Sigmoid colon (tissue), 7 donors: Measurements from ENCODE around the gene R3HDM2. TPM values are rescaled to one million over a fixed set of nuclear protein-coding genes. Genes with fewer than 3 reads are reported as not detected.
A peak's percentile ranks its signal among the peaks of the same experiment; 100 is the strongest.

Experiments used
- DNase-seq: peaks from one replicate; pipeline ENCODE4 v3.0.0-alpha.2; 2019
- H3K27ac ChIP-seq, 4 donors: fragments of 200-600 bp; sonication (generic); one replicate each; pipeline ENCODE4 v1.5.1; 2016 to 2019; ENCODE audit warnings: mild to moderate bottlenecking in 1 of 4
- H3K27me3 ChIP-seq, 3 donors: fragments of 200-600 bp; sonication (generic); one replicate each; pipeline ENCODE4 v1.5.1; 2019; ENCODE audit warnings: mild to moderate bottlenecking in 1 of 3
- H3K36me3 ChIP-seq, 4 donors: fragments of 200-600 bp; sonication (generic); one replicate each; pipeline ENCODE4 v1.5.1; 2016 to 2019
- H3K4me1 ChIP-seq, 4 donors: fragments of 200-600 bp; sonication (generic); one replicate each; pipeline ENCODE4 v1.5.1; 2017 to 2019
- H3K4me3 ChIP-seq, 4 donors: fragments of 200-600 bp; sonication (generic); one replicate each; pipeline ENCODE4 v1.5.1; 2017 to 2019; ENCODE audit warnings: mild to moderate bottlenecking in 2 of 4, moderate library complexity in 1 of 4
- H3K9me3 ChIP-seq, 4 donors: fragments of 200-600 bp in 3 of 4; sonication (generic) in 3 of 4; one replicate each; pipeline versions ENCODE4 v1.5.1 to v1.6.1; 2013 to 2019
- EP300 ChIP-seq, 4 donors: sonication (generic); formaldehyde crosslinking; IDR thresholded peaks; one replicate each; pipeline ENCODE4 v1.6.1; 2017; ENCODE audit warnings: antibody characterized with exemption in 4 of 4
- POLR2A ChIP-seq, 2 donors: fragments of 450-650 bp; IDR thresholded peaks; one replicate each; pipeline ENCODE4 v1.6.1; 2016; ENCODE audit warnings: antibody characterized with exemption in 2 of 2, mild to moderate bottlenecking in 2 of 2, moderate library complexity in 2 of 2
- POLR2AphosphoS5 ChIP-seq, 4 donors: sonication (generic); formaldehyde crosslinking; IDR thresholded peaks; one replicate each; pipeline ENCODE4 v1.6.1; 2017; ENCODE audit warnings: antibody characterized with exemption in 4 of 4
- WGBS, 2 donors: extraction: QIAGEN DNeasy Blood & Tissue Kit; methylation state at CpG; one replicate each; pipeline ENCODE4 v1.1.7; 2013; 5-methylcytosine and 5-hydroxymethylcytosine counted together
- intact Hi-C: fragments of 100-400 bp; cut with DNase I; formaldehyde crosslinking; loops from one replicate; pipeline ENCODE4 v1.15.1; 2023
- polyA plus RNA-seq, 3 donors: library from polyadenylated mRNA; stranded (reverse); fragments of 200-250 nt; gene quantifications; one replicate each; pipeline ENCODE4 v1.2.3, GENCODE V29; 2013
- total RNA-seq, 4 donors: library from RNA; depleted of rRNA; stranded (reverse); fragments of >200 nt; gene quantifications; one replicate each; pipeline ENCODE4 v1.1.0, GENCODE V29; 2016
- TF ChIP-seq, protein P1 (sequence below), 4 experiments: fragments of 450-650 bp in 3 of 4; fragments of 200-600 bp in 1 of 4; IDR thresholded peaks; one replicate each; pipeline ENCODE4 v1.5.1; 2016 to 2019; ENCODE audit warnings: antibody characterized with exemption in 4 of 4, mild to moderate bottlenecking in 3 of 4, moderate library complexity in 2 of 4
- donor health status: healthy with polysubstance abuse.
- donor health status: Bipolar disorder and iron deficiency.
- donor health status: healthy.

The R3HDM2 gene
- total and polyA plus RNA-seq, 7 donors = 10.9 to 37.7 (median 28.3) TPM

DNA sequence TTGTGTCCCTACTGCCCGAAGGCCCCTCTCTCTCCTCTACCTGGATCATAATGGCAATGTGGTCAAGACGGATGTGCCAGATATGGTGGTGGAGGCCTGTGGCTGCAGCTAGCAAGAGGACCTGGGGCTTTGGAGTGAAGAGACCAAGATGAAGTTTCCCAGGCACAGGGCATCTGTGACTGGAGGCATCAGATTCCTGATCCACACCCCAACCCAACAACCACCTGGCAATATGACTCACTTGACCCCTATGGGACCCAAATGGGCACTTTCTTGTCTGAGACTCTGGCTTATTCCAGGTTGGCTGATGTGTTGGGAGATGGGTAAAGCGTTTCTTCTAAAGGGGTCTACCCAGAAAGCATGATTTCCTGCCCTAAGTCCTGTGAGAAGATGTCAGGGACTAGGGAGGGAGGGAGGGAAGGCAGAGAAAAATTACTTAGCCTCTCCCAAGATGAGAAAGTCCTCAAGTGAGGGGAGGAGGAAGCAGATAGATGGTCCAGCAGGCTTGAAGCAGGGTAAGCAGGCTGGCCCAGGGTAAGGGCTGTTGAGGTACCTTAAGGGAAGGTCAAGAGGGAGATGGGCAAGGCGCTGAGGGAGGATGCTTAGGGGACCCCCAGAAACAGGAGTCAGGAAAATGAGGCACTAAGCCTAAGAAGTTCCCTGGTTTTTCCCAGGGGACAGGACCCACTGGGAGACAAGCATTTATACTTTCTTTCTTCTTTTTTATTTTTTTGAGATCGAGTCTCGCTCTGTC is 26.1 kb upstream of the R3HDM2 start:
- intact Hi-C loops = no loop called here
- Histone ChIP-seq H3K27ac (no peak overlapping the region), H3K9me3 (no peaks in the 10 kb centered on the region), H3K4me1 (peaks cover 4 to 43% (median 33%) of the 10 kb centered on the region in 4 donors), H3K27me3 (peaks cover 0 to 19% (median 0%) of the 10 kb centered on the region in 3 donors), H3K4me3 (no peak overlapping the region), H3K36me3 (no peaks in the 10 kb centered on the region)
- no peak for DNase-seq
- TF ChIP-seq, protein P1, sequence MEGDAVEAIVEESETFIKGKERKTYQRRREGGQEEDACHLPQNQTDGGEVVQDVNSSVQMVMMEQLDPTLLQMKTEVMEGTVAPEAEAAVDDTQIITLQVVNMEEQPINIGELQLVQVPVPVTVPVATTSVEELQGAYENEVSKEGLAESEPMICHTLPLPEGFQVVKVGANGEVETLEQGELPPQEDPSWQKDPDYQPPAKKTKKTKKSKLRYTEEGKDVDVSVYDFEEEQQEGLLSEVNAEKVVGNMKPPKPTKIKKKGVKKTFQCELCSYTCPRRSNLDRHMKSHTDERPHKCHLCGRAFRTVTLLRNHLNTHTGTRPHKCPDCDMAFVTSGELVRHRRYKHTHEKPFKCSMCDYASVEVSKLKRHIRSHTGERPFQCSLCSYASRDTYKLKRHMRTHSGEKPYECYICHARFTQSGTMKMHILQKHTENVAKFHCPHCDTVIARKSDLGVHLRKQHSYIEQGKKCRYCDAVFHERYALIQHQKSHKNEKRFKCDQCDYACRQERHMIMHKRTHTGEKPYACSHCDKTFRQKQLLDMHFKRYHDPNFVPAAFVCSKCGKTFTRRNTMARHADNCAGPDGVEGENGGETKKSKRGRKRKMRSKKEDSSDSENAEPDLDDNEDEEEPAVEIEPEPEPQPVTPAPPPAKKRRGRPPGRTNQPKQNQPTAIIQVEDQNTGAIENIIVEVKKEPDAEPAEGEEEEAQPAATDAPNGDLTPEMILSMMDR (IDR thresholded peaks at IDR 0.05) = no peak
- no peak for TF ChIP-seq POLR2A (IDR thresholded peaks at IDR 0.05)
- TF ChIP-seq POLR2AphosphoS5 (IDR thresholded peaks at IDR 0.05) = no peak
- no peak for TF ChIP-seq EP300 (IDR thresholded peaks at IDR 0.05)
- 87 to 91% methylated on average over 6 of the region's 6 CpGs for WGBS, 2 donors

DNA sequence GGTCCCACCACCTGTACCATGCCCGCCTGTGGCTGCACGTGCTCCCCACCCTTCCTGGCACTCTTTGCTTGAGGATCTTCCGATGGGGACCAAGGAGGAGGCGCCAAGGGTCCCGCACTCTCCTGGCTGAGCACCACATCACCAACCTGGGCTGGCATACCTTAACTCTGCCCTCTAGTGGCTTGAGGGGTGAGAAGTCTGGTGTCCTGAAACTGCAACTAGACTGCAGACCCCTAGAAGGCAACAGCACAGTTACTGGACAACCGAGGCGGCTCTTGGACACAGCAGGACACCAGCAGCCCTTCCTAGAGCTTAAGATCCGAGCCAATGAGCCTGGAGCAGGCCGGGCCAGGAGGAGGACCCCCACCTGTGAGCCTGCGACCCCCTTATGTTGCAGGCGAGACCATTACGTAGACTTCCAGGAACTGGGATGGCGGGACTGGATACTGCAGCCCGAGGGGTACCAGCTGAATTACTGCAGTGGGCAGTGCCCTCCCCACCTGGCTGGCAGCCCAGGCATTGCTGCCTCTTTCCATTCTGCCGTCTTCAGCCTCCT is 25.4 kb upstream of the R3HDM2 start:
- H3K4me3 ChIP-seq = no peak overlapping the region
- H3K27ac ChIP-seq = no peak overlapping the region
- peaks cover 0 to 16% (median 0%) of the 10 kb centered on the region in 3 donors for H3K27me3 ChIP-seq
- TF ChIP-seq POLR2A (IDR thresholded peaks at IDR 0.05) = no peak
- no peak for TF ChIP-seq POLR2AphosphoS5 (IDR thresholded peaks at IDR 0.05)
- TF ChIP-seq, protein P1 (IDR thresholded peaks at IDR 0.05) = peak in 2 of 4 experiments; percentile 14 to 27
- TF ChIP-seq EP300 (IDR thresholded peaks at IDR 0.05) = no peak
- intact Hi-C loops = no loop called here
- DNase-seq = no peak
- H3K9me3 ChIP-seq = no peaks in the 10 kb centered on the region
- WGBS, 2 donors = 34 to 40% methylated on average over 15 of the region's 15 CpGs
- H3K4me1 ChIP-seq = peaks cover 4 to 42% (median 27%) of the 10 kb centered on the region in 4 donors
- no peaks in the 10 kb centered on the region for H3K36me3 ChIP-seq

DNA sequence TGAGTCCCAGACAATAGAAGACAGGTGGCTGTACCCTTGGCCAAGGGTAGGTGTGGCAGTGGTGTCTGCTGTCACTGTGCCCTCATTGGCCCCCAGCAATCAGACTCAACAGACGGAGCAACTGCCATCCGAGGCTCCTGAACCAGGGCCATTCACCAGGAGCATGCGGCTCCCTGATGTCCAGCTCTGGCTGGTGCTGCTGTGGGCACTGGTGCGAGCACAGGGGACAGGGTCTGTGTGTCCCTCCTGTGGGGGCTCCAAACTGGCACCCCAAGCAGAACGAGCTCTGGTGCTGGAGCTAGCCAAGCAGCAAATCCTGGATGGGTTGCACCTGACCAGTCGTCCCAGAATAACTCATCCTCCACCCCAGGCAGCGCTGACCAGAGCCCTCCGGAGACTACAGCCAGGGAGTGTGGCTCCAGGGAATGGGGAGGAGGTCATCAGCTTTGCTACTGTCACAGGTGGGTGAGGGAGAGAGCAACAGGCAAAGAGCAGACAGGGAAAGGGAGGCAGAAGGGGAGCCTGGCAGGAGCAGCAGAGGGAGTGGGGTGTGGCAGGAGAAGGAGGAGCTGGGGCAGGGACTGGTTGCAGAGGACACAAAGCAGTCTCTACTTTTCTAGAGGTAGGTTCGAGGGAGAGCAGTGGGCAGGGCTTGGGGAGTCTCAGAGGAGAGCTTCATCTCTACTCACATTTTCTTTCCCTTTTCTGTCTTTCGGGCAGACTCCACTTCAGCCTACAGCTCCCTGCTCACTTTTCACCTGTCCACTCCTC is 24.7 kb upstream of the R3HDM2 start:
- no peak for DNase-seq
- TF ChIP-seq, protein P1 (IDR thresholded peaks at IDR 0.05) = no peak
- TF ChIP-seq EP300 (IDR thresholded peaks at IDR 0.05) = no peak
- no peak for TF ChIP-seq POLR2AphosphoS5 (IDR thresholded peaks at IDR 0.05)
- no peak for TF ChIP-seq POLR2A (IDR thresholded peaks at IDR 0.05)
- H3K4me3 ChIP-seq = no peak overlapping the region
- peaks cover 4 to 37% (median 20%) of the 10 kb centered on the region in 4 donors for H3K4me1 ChIP-seq
- intact Hi-C loops = no loop called here
- H3K36me3 ChIP-seq = no peaks in the 10 kb centered on the region
- no peaks in the 10 kb centered on the region for H3K9me3 ChIP-seq
- H3K27ac ChIP-seq = no peak overlapping the region
- peaks cover 0 to 10% (median 0%) of the 10 kb centered on the region in 3 donors for H3K27me3 ChIP-seq
- WGBS, 2 donors = 32 to 59% methylated on average over 10 of the region's 10 CpGs

DNA sequence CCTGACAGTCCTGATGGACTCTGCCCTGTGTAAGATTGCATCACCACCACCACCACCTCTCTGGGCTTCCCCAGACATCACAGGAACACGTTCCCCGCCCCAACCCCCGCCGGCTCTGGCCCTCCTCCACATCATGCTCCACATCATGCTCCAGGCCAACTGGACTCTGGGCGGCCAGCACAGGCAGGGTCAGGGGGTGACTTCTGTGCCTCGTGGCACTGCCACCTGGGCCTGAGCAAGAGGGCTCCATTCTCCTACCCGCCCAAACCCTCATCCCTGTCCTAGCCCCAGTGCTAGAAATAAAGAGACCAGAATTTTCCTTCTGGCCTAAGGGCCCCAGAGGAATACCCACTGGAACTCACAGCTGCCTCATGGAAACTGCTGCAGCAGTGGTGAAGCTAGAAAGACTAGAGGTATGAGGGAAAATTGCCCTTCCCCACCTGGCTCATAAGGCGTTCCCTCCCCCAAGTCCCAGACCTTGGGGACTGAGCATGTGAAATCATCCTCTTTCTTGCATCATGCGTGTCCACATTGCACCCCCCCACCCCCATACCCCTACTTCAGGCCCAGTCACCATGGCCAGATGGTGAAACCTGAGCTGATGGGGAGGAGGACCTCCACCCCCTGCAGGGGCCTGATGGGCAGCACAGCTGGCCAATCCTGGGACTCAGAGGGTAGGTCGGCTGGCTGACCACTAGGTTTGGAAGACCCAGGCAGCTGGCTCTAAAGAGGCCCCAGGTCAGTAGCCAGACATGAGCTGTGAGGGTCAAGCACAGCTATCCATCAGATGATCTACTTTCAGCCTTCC is 23.9 kb upstream of the R3HDM2 start, which contains the start of gene INHBE:
Gene INHBE (plus strand): TSS at position 742 of the 808 bp plus-strand sequence. CDS start 230 bp downstream, outside the sequence.
- 60 to 71% methylated on average over 10 of the region's 10 CpGs for WGBS, 2 donors
- no peak within 1 kb of the TSS for H3K27ac ChIP-seq
- no peak for TF ChIP-seq EP300 (IDR thresholded peaks at IDR 0.05)
- TF ChIP-seq, protein P1 (IDR thresholded peaks at IDR 0.05) = no peak
- H3K9me3 ChIP-seq = no peaks in the 10 kb centered on the region
- H3K27me3 ChIP-seq = peaks cover 0 to 7% (median 0%) of the 10 kb centered on the region in 3 donors
- no peaks in the 10 kb centered on the region for H3K36me3 ChIP-seq
- peaks cover 4 to 29% (median 13%) of the 10 kb centered on the region in 4 donors for H3K4me1 ChIP-seq
- DNase-seq = no peak
- no peak within 1 kb of the TSS for H3K4me3 ChIP-seq
- intact Hi-C loops = no loop called here
